ENCODE results near the gene AP5Z1. TPM values are rescaled to one million over a fixed set of nuclear protein-coding genes. Genes with fewer than 3 reads are reported as not detected.
A peak's percentile ranks its signal among the peaks of the same experiment; 100 is the strongest.

AP5Z1 gene
- total and polyA plus RNA-seq, 2 experiments from 2014 or later = 21.1 to 22.6 TPM

DNA sequence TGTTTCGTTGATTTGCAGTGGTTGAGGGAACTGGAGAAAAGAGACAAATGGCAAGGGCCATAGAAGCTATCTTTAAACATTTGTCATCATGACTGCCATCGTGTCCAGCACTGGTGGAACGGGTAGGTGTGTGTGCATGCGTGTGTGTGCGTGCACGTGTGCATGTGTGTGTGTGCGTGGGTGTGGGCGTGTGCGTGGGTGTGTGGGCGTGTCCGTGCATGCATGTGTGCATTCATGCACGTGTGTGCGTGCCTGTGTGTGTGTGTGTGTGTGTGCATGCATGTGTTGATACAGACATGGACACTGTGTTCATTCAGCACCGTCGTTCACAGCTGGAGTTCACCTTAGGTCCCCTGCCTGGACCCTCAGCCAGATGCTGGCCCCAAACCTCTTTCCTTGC is 38.1 kb upstream of the AP5Z1 start:
- no peak for DNase-seq (ENCODE audit: low read depth in 1 of 2, low spot score in 1 of 2)
- H3K4me1 ChIP-seq (ENCODE audit: low read depth) = peaks cover 32% of the 10 kb centered on the region
- H3K27ac ChIP-seq = no peak overlapping the region
- H3K9me3 ChIP-seq (ENCODE audit: low read depth) = no peaks in the 10 kb centered on the region
- no peak overlapping the region for H3K4me3 ChIP-seq
- peaks cover 7% of the 10 kb centered on the region for H3K36me3 ChIP-seq
- H3K27me3 ChIP-seq = no peaks in the 10 kb centered on the region
- TF ChIP-seq, protein P1, sequence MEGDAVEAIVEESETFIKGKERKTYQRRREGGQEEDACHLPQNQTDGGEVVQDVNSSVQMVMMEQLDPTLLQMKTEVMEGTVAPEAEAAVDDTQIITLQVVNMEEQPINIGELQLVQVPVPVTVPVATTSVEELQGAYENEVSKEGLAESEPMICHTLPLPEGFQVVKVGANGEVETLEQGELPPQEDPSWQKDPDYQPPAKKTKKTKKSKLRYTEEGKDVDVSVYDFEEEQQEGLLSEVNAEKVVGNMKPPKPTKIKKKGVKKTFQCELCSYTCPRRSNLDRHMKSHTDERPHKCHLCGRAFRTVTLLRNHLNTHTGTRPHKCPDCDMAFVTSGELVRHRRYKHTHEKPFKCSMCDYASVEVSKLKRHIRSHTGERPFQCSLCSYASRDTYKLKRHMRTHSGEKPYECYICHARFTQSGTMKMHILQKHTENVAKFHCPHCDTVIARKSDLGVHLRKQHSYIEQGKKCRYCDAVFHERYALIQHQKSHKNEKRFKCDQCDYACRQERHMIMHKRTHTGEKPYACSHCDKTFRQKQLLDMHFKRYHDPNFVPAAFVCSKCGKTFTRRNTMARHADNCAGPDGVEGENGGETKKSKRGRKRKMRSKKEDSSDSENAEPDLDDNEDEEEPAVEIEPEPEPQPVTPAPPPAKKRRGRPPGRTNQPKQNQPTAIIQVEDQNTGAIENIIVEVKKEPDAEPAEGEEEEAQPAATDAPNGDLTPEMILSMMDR (IDR thresholded peaks at IDR 0.05; ENCODE audit: low read depth, low read length) = no peak

DNA sequence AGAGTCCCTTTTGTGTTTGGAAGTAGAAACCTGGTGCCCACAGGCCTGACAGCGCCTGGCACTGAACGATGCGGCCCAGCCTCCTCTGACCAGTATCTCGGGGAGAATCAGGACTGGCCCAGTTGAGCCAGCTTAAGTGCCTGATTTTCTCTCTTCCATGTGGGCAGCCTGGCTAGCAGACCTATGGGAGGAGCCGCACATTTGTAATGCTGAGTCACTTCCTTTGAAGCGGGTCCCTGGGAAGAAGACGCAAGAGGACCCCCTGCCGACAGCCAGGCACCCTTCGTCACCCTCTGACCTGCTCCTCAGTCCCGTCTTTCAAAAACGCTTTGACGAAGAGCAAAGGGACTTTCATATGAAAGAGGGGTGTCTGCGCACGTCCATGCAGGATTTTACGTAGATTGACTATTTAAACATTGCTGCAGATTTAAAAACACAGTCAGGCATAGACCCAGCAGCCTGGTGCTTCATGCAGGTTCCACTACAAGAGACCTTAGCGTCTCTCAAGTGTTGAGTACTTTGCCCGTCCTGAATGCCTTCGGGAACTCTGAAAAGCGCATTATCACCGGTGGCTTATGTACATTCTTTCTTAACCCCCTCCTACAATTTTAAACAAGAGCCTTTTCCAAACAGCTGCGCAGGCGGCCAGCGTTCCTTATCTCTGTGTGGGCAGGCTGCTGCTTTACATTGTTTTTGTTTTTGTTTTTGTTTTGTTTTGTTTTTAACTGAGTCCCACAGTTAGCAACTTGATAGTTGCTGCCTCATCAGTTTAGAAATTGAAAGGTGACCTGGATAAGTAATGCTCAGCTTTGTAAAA is 36.5 kb upstream of the AP5Z1 start:
- no peak overlapping the region for H3K4me3 ChIP-seq
- peaks cover 7% of the 10 kb centered on the region for H3K36me3 ChIP-seq
- H3K4me1 ChIP-seq (ENCODE audit: low read depth) = peaks cover 32% of the 10 kb centered on the region
- H3K27ac ChIP-seq = peak overlapping the region; percentile 91
- no peaks in the 10 kb centered on the region for H3K27me3 ChIP-seq
- TF ChIP-seq, protein P1 (IDR thresholded peaks at IDR 0.05; ENCODE audit: low read depth, low read length) = peak; percentile 23
- no peaks in the 10 kb centered on the region for H3K9me3 ChIP-seq (ENCODE audit: low read depth)
- DNase-seq (ENCODE audit: low read depth in 1 of 2, low spot score in 1 of 2) = peak; percentile 54 to 90

DNA sequence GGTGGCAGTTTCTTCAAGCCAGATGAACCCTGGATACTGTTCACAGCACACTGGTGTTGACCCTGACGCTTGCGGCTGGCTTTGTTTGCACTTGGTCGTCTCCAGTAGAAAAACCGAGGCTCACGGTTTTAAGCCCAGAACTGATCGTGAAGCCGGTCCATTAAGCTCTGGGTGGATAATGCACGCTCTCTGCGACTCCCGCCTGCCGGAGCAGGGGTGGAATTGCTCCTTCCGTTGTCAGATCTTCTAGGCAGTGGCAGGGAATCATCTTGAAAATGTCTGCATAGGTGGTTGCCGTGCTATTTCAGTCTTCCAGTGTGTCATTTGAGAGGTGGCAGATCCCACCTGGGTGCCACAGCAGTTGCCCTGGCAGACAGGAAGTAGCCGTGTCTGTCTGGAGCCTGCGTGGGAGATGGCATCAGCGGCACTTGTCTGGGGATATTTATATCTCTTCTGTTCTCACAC is 35.9 kb upstream of the AP5Z1 start:
- H3K4me1 ChIP-seq (ENCODE audit: low read depth) = peaks cover 32% of the 10 kb centered on the region
- H3K36me3 ChIP-seq = peaks cover 7% of the 10 kb centered on the region
- H3K27ac ChIP-seq = peak overlapping the region; percentile 91
- TF ChIP-seq, protein P1 (IDR thresholded peaks at IDR 0.05; ENCODE audit: low read depth, low read length) = peak; percentile 68
- no peak overlapping the region for H3K4me3 ChIP-seq
- H3K27me3 ChIP-seq = no peaks in the 10 kb centered on the region
- DNase-seq (ENCODE audit: low read depth in 1 of 2, low spot score in 1 of 2) = peak in 1 of 2 donors; percentile 81
- H3K9me3 ChIP-seq (ENCODE audit: low read depth) = no peaks in the 10 kb centered on the region

DNA sequence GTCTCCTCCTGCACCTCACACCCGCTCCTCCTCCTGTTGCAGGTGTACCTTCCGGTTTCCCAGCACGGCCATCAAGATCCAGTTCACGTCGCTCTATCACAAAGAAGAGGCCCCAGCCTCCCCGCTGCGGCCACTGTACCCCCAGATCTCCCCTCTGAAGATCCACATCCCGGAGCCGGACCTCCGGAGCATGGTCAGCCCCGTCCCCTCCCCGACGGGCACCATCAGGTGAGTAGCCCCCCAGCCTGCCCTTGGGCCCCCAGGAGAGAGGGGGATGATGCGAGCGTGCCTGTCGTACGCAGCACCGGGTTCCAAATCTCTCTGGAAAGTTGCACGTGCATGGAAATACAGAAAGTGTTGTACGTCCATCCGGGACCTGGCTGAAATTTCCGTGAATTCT is 34.6 kb upstream of the AP5Z1 start:
- H3K27ac ChIP-seq = no peak overlapping the region

DNA sequence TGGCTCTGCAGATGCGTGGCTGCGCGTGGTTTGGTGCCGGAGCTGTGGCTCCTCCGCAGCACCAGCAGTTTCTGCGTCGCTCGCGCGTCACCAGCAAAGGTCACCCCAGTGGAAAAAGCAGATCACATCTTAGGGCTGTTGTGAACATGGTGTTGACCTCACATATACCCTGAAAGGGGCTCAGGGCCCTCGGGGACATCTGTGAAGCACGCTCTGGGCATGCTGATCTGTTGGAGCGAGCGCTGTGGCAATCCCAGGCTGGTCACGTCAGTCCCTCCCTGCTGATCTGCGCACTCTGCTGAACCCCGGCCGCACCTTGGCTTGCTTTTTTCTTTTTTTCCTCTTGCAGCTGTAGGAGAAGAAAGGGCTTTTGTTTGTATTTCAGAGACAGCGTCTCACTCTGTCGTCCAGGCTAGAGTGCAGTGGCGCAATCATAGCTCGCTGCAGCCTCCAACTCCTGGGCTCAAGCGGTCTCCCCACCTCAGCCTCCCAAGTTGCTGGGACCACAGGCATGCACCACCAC is 33.3 kb upstream of the AP5Z1 start:
- peaks cover 7% of the 10 kb centered on the region for H3K36me3 ChIP-seq
- TF ChIP-seq, protein P1 (IDR thresholded peaks at IDR 0.05; ENCODE audit: low read depth, low read length) = no peak
- H3K27me3 ChIP-seq = no peaks in the 10 kb centered on the region
- no peak overlapping the region for H3K4me3 ChIP-seq
- peaks cover 27% of the 10 kb centered on the region for H3K4me1 ChIP-seq (ENCODE audit: low read depth)
- DNase-seq (ENCODE audit: low read depth in 1 of 2, low spot score in 1 of 2) = peak in 1 of 2 donors; percentile 66
- H3K27ac ChIP-seq = no peak overlapping the region
- H3K9me3 ChIP-seq (ENCODE audit: low read depth) = no peaks in the 10 kb centered on the region

More for the DNA sequence above, 34.6 kb upstream of the AP5Z1 start:
- TF ChIP-seq, protein P1 (IDR thresholded peaks at IDR 0.05; ENCODE audit: low read depth, low read length) = no peak
- H3K36me3 ChIP-seq = peaks cover 7% of the 10 kb centered on the region
- no peak overlapping the region for H3K4me3 ChIP-seq
- H3K9me3 ChIP-seq (ENCODE audit: low read depth) = no peaks in the 10 kb centered on the region
- no peak for DNase-seq (ENCODE audit: low read depth in 1 of 2, low spot score in 1 of 2)
- no peaks in the 10 kb centered on the region for H3K27me3 ChIP-seq
- H3K4me1 ChIP-seq (ENCODE audit: low read depth) = peaks cover 27% of the 10 kb centered on the region
